Activated effector memory CD4-positive, alpha-beta T cell treated with Interleukin-2 at 50 U/mL for 16 hours (primary cell): Measurements from ENCODE around the gene EML4.
"Not testable (repeated sequence)": the region's sequence is repeated elsewhere in the genome, so short reads cannot be mapped to it uniquely, and the experiment has no call there.

ENCODE experiments used
- DNase-seq: peaks from one replicate; pipeline ENCODE4 v3.0.0-alpha.2; 2020

The EML4 gene

GRCh38 chr2:42338567-42339190, 169.5 kb downstream of the EML4 start:
- DNase-seq, result no peak

GRCh38 chr2:42339191-42339912, 170.2 kb downstream of the EML4 start:
- DNase-seq, result no peak

- no peak for DNase-seq
Observed at GRCh38 chr2:42340045-42340937, 171.1 kb downstream of the EML4 start.

GRCh38 chr2:42340938-42341636, 171.9 kb downstream of the EML4 start:
- no peak for DNase-seq

- DNase-seq, result no peak
Observed at GRCh38 chr2:42342061-42342794, 173.1 kb downstream of the EML4 start.

- DNase-seq, result no peak
Observed at GRCh38 chr2:42342795-42343241, 173.7 kb downstream of the EML4 start.

- no peak for DNase-seq
Observed at GRCh38 chr2:42345986-42346385, 176.8 kb downstream of the EML4 start.

- not testable (repeated sequence) for DNase-seq
Observed at GRCh38 chr2:42346856-42347255, 177.7 kb downstream of the EML4 start.

- not testable (repeated sequence) for DNase-seq
Observed at GRCh38 chr2:42347518-42347917, 178.4 kb downstream of the EML4 start.

GRCh38 chr2:42348113-42348805, 179.1 kb downstream of the EML4 start:
- DNase-seq, result no peak

GRCh38 chr2:42350434-42351063, 181.4 kb downstream of the EML4 start:
- DNase-seq, result no peak

GRCh38 chr2:42351864-42352263, 182.7 kb downstream of the EML4 start:
- DNase-seq, result no peak

GRCh38 chr2:42353792-42354429, 184.8 kb downstream of the EML4 start:
- no peak for DNase-seq

GRCh38 chr2:42359304-42359964, 190.3 kb downstream of the EML4 start:
- DNase-seq, result no peak

GRCh38 chr2:42359965-42360483, 190.9 kb downstream of the EML4 start:
- DNase-seq, result no peak

GRCh38 chr2:42360493-42360889, 191.3 kb downstream of the EML4 start:
- DNase-seq, result no peak

- DNase-seq, result peak; percentile 93
Observed at GRCh38 chr2:42360890-42361727, 192.0 kb downstream of the EML4 start, which contains the start of gene COX7A2L. TSS of gene COX7A2L (minus strand) at chr2:42361217. CDS start at chr2:42361161, 56 bp downstream.

GRCh38 chr2:42361728-42362283, 192.7 kb downstream of the EML4 start:
- DNase-seq, result no peak
